Bone marrow (tissue), 2 donors: ENCODE results near the gene ANKRD2.
A peak's percentile ranks its signal among the peaks of the same experiment; 100 is the strongest.
"Not testable (repeated sequence)": the region's sequence is repeated elsewhere in the genome, so short reads cannot be mapped to it uniquely, and the experiment has no call there.

Experiments used
- DNase-seq, 2 donors: peaks; one replicate each; lab custom pipeline; 2025; lab: John Stamatoyannopoulos, UW

Gene ANKRD2

GRCh38 chr10:97572214-97572989 lies at the start of gene ANKRD2:
ANKRD2 (plus strand) TSS chr10:97572779; CDS start chr10:97572789, 10 bp downstream.
- DNase-seq, result peak; percentile 4 to 34

GRCh38 chr10:97522937-97523336 lies 49.6 kb upstream of the ANKRD2 start:
- no peak for DNase-seq

- no peak for DNase-seq
Measured at GRCh38 chr10:97525086-97525485, 47.5 kb upstream of the ANKRD2 start.

GRCh38 chr10:97525683-97526110 lies 46.9 kb upstream of the ANKRD2 start:
- no peak for DNase-seq

GRCh38 chr10:97528876-97529275 lies 43.7 kb upstream of the ANKRD2 start:
- DNase-seq, result not testable (repeated sequence)

- DNase-seq, result no peak
Measured at GRCh38 chr10:97529685-97530465, 42.7 kb upstream of the ANKRD2 start.

- DNase-seq, result no peak
Measured at GRCh38 chr10:97531401-97531986, 41.1 kb upstream of the ANKRD2 start.

- DNase-seq, result no peak
Measured at GRCh38 chr10:97532935-97533671, 39.5 kb upstream of the ANKRD2 start.

- DNase-seq, result no peak
Measured at GRCh38 chr10:97533888-97534287, 38.7 kb upstream of the ANKRD2 start.

- peak in 1 of 2 donors; percentile 59 for DNase-seq
Measured at GRCh38 chr10:97534746-97535367, 37.7 kb upstream of the ANKRD2 start.

- no peak for DNase-seq
Measured at GRCh38 chr10:97537186-97537869, 35.3 kb upstream of the ANKRD2 start.

GRCh38 chr10:97538411-97538810 lies 34.2 kb upstream of the ANKRD2 start:
- no peak for DNase-seq

GRCh38 chr10:97538839-97539238 lies 33.7 kb upstream of the ANKRD2 start:
- no peak for DNase-seq

GRCh38 chr10:97539523-97540200 lies 32.9 kb upstream of the ANKRD2 start:
- no peak for DNase-seq

GRCh38 chr10:97540669-97541500 lies 31.7 kb upstream of the ANKRD2 start:
- DNase-seq, result no peak

- peak; percentile 34 to 64 for DNase-seq
Measured at GRCh38 chr10:97542169-97543024, 30.2 kb upstream of the ANKRD2 start.

- peak; percentile 59 to 93 for DNase-seq
Measured at GRCh38 chr10:97543025-97543546, 29.5 kb upstream of the ANKRD2 start.
